Smooth muscle cell (in vitro differentiated cells): ENCODE results near the gene ERC2. TPM values are rescaled to one million over a fixed set of nuclear protein-coding genes. Genes with fewer than 3 reads are reported as not detected.

ENCODE experiments used
- DNase-seq: peaks from one replicate; lab custom pipeline; 2025; ENCODE audit not compliant: unreplicated experiment; lab: John Stamatoyannopoulos, UW
- H2AFZ ChIP-seq: fragments of 200-600 bp; sonication (generic); 2 replicates; pipeline ENCODE4 v1.6.0; 2016; ENCODE audit warnings: antibody characterized with exemption, low read depth, mild to moderate bottlenecking
- H3F3A ChIP-seq: fragments of 200-600 bp; sonication (generic); 2 replicates; pipeline ENCODE4 v1.6.0; 2017; ENCODE audit warnings: antibody characterized with exemption, low read depth
- H3K27ac ChIP-seq: fragments of 200-600 bp; sonication (generic); 2 replicates; pipeline ENCODE4 v1.5.1; 2016; ENCODE audit warnings: low read depth, mild to moderate bottlenecking
- H3K27me3 ChIP-seq: fragments of 200-600 bp; sonication (generic); 2 replicates; pipeline ENCODE4 v1.6.1; 2016; ENCODE audit warnings: low read depth, mild to moderate bottlenecking
- H3K36me3 ChIP-seq: fragments of 200-600 bp; sonication (generic); 2 replicates; pipeline ENCODE4 v1.5.1; 2016; ENCODE audit warnings: low read depth
- H3K4me1 ChIP-seq: fragments of 200-600 bp; sonication (generic); 2 replicates; pipeline ENCODE4 v1.5.1; 2016; ENCODE audit warnings: low read depth
- H3K4me2 ChIP-seq: fragments of 200-600 bp; sonication (generic); 2 replicates; pipeline ENCODE4 v1.6.0; 2016; ENCODE audit warnings: mild to moderate bottlenecking
- H3K4me3 ChIP-seq: fragments of 200-600 bp; sonication (generic); 2 replicates; pipeline ENCODE4 v1.5.1; 2016; ENCODE audit warnings: mild to moderate bottlenecking
- H3K79me2 ChIP-seq: fragments of 200-600 bp; sonication (generic); 2 replicates; pipeline ENCODE4 v1.6.0; 2016; ENCODE audit warnings: low read depth, mild to moderate bottlenecking
- H3K9ac ChIP-seq: fragments of 200-600 bp; sonication (generic); 2 replicates; pipeline ENCODE4 v1.6.0; 2016; ENCODE audit warnings: low read depth
- H3K9me3 ChIP-seq: fragments of 200-600 bp; sonication (generic); replicated peaks from 2 replicates; pipeline ENCODE4 v1.5.1; 2016; ENCODE audit warnings: low read depth
- H4K20me1 ChIP-seq: fragments of 200-600 bp; sonication (generic); 2 replicates; pipeline ENCODE4 v1.6.0; 2016; ENCODE audit warnings: low read depth
- CTCF ChIP-seq: fragments of 200-600 bp; sonication (generic); IDR thresholded peaks from 2 replicates; pipeline ENCODE4 v1.5.1; 2017; ENCODE audit warnings: borderline replicate concordance, mild to moderate bottlenecking, antibody characterized with exemption; ENCODE audit not compliant: insufficient read depth, poor library complexity, severe bottlenecking
- WGBS: methylation state at CpG from one replicate; pipeline ENCODE4 v1.1.7; 2016; ENCODE audit warnings: low lambda C conversion rate; 5-methylcytosine and 5-hydroxymethylcytosine counted together
- polyA plus RNA-seq: library from polyadenylated mRNA; unstranded; fragments of >200 nt; fragmentation: Nextera tagmentation; extraction: Ambion mirVana; gene quantifications from 2 replicates; pipeline ENCODE4 v1.2.1, GENCODE V29; 2016
- total RNA-seq: library from RNA; depleted of rRNA; stranded (reverse); fragments of >200 nt; gene quantifications from 2 replicates; pipeline ENCODE4 v1.2.3, GENCODE V29; 2014

ERC2 gene
- total and polyA plus RNA-seq, 2 experiments from 2014 or later = 1.1 TPM; not detected in 1

DNA sequence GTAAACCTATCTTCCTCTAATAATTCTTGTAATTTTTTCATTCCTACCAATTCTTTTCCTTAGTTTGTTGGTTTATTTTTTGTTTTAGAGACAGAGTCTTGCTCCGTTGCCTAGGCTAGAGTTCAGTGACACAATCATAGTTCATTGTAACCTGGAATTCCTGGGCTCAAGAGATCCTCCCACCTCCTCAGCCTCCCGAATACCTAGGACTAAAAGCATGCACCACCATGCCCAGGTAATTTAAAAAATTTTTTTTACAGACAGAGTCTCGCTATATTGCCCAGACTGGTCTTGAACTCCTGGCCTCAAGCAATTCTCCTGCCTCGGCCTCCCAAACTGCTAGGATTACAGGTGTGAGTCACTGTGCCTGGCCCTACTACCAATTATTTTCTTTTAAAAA lies 220.2 kb downstream of the ERC2 start:
- H3K4me1 ChIP-seq = no peaks in the 10 kb centered on the region
- no peak overlapping the region for H3K4me3 ChIP-seq
- 92% methylated on average over 4 of the region's 4 CpGs for WGBS
- no peaks in the 10 kb centered on the region for H4K20me1 ChIP-seq
- no peak for TF ChIP-seq CTCF
- H3K4me2 ChIP-seq = no peak overlapping the region
- H2AFZ ChIP-seq = no peak overlapping the region
- no peaks in the 10 kb centered on the region for H3K27me3 ChIP-seq
- no peak overlapping the region for H3K27ac ChIP-seq
- DNase-seq = no peak
- no peaks in the 10 kb centered on the region for H3K36me3 ChIP-seq
- no peaks in the 10 kb centered on the region for H3K9me3 ChIP-seq
- H3F3A ChIP-seq = no peaks in the 10 kb centered on the region
- H3K79me2 ChIP-seq = no peaks in the 10 kb centered on the region
- no peak overlapping the region for H3K9ac ChIP-seq

DNA sequence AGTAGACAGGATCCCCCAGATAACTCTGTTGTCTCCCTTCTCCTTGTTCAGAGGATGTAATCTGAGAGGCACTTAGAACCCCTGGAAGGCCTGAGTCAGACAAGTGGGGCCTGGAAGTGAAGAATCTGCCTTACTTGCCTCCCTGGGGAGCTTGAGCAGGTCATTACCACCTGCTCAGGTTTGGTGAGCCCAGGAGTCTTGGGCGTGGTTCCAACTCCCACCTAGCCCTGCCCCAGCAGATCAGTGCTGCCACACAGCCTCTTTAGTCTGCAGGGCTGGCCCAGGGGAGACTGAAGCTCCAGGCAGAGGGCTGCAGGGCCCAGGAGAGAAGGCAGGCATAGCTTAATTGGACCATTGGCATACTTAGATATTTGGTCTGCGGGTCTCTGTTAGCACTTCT lies 230.0 kb downstream of the ERC2 start:
- WGBS = 86% methylated on average over 2 of the region's 2 CpGs
- no peak for DNase-seq
- no peaks in the 10 kb centered on the region for H3K4me1 ChIP-seq

GRCh38 chr3:56233742-56234141 lies 234.5 kb downstream of the ERC2 start:
- H3K36me3 ChIP-seq = no peaks in the 10 kb centered on the region
- H3F3A ChIP-seq = no peaks in the 10 kb centered on the region
- no peak overlapping the region for H3K4me3 ChIP-seq
- no peaks in the 10 kb centered on the region for H4K20me1 ChIP-seq
- no peak overlapping the region for H3K27ac ChIP-seq
- H3K4me2 ChIP-seq = no peak overlapping the region
- H3K79me2 ChIP-seq = no peaks in the 10 kb centered on the region
- 89% methylated on average over 3 of the region's 3 CpGs for WGBS
- H3K27me3 ChIP-seq = no peaks in the 10 kb centered on the region
- H2AFZ ChIP-seq = no peak overlapping the region
- no peak for TF ChIP-seq CTCF
- DNase-seq = no peak
- H3K9ac ChIP-seq = no peak overlapping the region
- H3K4me1 ChIP-seq = no peaks in the 10 kb centered on the region
- no peaks in the 10 kb centered on the region for H3K9me3 ChIP-seq

More for the DNA sequence above, 230.0 kb downstream of the ERC2 start:
- H3K9me3 ChIP-seq = no peaks in the 10 kb centered on the region
- no peak overlapping the region for H3K4me3 ChIP-seq
- H2AFZ ChIP-seq = no peak overlapping the region
- H3K27ac ChIP-seq = no peak overlapping the region
- no peak overlapping the region for H3K9ac ChIP-seq
- H4K20me1 ChIP-seq = no peaks in the 10 kb centered on the region
- H3F3A ChIP-seq = no peaks in the 10 kb centered on the region
- no peaks in the 10 kb centered on the region for H3K79me2 ChIP-seq
- TF ChIP-seq CTCF = no peak
- no peaks in the 10 kb centered on the region for H3K27me3 ChIP-seq
- no peak overlapping the region for H3K4me2 ChIP-seq
- H3K36me3 ChIP-seq = no peaks in the 10 kb centered on the region

DNA sequence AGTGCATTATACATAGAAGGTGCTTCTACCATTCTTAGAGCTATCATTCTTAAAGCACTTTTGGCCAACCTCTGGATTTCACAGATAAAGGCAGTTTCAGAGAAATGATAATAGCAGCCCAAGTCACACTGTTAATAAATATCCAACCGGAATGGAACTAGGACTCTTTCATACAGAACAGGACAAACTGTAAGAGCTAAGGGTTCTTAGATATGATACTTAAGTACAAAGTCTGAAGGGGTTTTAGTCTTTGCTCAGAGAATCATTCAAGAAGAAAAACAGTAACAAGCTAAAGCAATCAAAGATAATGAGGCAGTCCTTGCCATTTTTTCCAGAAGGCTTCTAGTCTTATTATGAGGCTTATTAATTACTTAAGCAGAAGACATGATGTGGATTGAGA lies 239.0 kb downstream of the ERC2 start:
- Histone ChIP-seq H3K4me1 (no peaks in the 10 kb centered on the region), H4K20me1 (no peaks in the 10 kb centered on the region)

More for the DNA sequence above, 239.0 kb downstream of the ERC2 start:
- Histone ChIP-seq H3K4me3 (no peak overlapping the region), H3K9me3 (no peaks in the 10 kb centered on the region), H3K9ac (no peak overlapping the region), H3K27me3 (no peaks in the 10 kb centered on the region), H3K27ac (no peak overlapping the region), H3F3A (no peaks in the 10 kb centered on the region), H3K79me2 (no peaks in the 10 kb centered on the region), H3K4me2 (no peak overlapping the region), H3K36me3 (no peaks in the 10 kb centered on the region), H2AFZ (no peak overlapping the region)
- no peak for TF ChIP-seq CTCF
- DNase-seq = no peak
- WGBS = 83% methylated on average over 1 of the region's 1 CpG
